Midbrain (tissue), 1 donor: Measurements from ENCODE around the gene CHST7.

ENCODE experiments used
- DNase-seq: peaks from one replicate; lab custom pipeline; 2025; lab: John Stamatoyannopoulos, UW

The CHST7 gene

DNA sequence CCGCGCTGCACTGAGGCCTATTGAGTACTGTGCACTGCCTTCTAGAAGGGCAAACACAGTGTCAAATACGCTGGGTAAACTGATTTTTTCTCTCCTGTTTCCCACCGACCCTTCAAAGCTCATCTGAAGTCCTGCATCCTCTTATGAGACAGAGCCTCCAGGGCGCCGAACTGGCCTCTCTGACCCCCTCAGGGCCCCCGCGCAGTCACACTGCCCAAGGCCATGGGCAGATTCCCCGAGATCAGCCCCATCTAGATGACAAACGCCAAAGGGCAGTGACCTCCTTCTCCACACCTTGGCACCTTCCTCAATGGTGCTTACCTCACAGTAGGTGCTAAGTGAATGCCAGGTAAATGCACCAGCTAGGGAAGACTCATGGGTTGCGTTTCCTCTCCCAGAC lies 34.4 kb downstream of the CHST7 start:
- no peak for DNase-seq

DNA sequence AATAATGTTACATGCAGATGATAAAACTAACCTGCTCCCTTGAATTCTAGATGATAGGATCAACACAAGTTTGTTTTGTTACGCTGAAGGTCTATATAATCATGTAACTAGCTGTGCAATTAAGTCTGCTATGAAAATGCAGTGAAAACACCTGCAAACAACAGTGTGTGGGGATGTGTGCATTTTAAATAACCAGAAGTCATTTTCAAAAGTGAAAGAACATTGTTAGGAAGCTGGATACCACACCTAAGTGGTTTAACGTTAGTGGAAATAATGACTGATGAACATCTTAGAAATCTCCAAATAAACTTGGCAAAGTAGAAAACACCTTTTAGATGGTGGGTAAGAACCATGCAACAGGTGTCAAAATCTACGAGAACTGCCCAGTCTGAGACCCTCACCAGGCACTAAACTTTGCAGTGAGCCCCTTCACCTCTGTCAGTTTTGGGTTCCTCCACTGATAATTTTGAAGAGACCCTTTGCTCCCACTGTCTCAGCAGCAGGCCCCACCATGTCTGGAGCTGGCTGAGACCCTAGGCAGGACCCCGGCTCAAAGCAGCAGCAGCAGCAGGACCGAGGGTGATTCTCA lies 36.6 kb downstream of the CHST7 start:
- no peak for DNase-seq

DNA sequence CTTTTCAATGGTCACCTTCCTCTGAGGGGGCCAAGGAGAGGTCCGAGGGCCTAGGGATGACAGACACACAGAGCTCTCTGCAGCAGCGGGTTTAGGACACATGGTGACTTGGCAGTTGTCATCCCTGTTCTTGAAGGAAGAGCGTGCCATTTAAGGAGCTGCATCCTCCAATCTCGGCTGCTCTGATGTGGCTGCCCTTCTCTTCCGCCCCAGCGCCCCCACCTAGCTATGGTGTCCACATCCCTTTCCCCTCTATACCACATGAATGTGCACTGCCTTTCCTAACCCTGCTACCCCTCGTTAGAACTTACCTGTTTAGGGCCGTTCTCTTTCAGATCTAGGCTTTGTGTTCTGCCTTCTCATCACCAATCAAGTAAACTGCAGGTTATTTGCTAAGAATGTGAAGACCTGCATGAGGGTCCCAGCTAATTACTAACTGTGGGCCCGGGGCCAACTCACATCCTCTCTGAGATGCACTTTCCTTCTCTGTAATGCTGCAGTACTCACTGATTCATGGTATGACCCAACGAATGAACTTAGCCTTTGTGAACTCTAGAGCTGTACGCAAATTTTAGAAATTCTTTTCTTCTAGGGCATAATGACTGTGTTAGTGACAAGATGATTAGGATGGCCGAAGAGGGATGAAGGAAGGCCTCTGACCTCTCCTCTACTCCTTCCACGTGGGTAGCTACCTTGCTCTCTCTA lies 38.2 kb downstream of the CHST7 start:
- DNase-seq = no peak

DNA sequence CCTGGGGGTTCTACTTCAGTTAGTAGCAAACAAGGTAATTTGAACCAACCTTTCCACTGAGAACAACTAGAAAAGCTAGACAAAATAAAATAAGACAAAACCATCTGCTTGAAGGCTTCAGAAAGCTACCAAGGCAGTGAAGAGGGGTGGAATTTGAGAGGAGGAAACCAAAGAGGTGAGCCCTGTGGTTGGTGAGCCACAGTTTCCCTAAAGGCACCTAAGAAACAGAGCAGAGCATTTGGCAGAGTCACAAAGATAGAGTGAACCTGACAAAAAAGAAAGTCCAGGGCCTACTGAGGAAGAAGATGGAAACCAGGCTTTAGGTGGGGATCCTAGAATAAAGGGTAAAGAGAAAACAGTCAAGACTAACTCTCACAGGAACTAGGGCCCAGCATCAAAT lies 44.3 kb downstream of the CHST7 start:
- no peak for DNase-seq

DNA sequence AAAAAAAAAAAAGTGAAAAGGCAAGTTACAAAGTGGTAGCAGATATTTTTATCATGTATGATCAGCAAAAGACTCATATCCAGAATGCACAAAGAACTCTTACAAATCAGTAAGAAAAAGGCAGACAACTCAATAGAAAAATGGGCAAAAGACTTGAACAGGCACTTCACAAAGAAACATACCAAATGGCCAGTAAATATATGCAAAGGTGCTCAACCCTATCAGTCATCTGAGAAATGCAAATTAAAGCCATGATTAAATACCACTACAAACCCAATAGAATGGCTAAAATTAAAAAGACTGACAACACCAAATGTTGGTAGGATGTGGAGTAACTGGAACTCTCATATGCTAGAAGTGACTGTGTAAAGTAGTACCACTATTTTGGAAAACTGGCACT lies 45.4 kb downstream of the CHST7 start:
- DNase-seq = no peak

DNA sequence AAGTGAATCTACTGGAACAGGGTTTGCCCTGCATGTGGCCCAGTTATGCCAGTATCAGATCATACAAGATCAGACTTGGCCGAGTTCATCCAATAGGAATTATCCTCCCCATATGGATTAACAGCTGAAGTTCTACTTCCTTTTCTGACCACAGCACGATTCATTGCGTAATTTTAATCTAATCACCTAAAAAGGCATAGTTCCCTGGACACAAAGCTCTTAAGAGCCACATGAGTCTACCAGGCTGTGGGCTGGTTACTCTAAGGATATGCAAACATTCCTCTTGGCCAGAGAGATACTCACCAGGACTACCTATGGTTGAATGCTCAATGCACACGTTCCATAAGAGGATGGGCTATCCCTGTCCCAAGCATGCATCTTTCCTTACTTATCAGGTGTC lies 46.9 kb downstream of the CHST7 start:
- DNase-seq = no peak

DNA sequence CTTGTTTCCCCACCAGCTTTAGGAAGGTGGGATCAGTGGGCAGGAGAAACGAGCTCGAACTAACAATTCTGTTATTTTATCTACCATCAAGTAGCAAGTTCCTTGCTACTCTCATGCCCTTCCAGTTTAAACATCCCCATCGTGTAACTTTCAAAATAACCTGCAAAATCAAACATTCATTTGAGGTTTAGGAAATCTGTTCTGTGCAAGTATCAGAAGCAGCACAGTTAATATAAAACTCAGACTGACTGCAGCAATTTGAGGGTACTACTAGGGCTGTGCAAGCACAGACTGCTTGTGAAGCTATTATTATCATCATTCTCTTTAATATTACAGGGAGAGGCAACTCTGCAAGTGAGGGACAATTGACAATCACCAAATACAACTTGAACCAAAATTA lies 48.0 kb downstream of the CHST7 start:
- no peak for DNase-seq

DNA sequence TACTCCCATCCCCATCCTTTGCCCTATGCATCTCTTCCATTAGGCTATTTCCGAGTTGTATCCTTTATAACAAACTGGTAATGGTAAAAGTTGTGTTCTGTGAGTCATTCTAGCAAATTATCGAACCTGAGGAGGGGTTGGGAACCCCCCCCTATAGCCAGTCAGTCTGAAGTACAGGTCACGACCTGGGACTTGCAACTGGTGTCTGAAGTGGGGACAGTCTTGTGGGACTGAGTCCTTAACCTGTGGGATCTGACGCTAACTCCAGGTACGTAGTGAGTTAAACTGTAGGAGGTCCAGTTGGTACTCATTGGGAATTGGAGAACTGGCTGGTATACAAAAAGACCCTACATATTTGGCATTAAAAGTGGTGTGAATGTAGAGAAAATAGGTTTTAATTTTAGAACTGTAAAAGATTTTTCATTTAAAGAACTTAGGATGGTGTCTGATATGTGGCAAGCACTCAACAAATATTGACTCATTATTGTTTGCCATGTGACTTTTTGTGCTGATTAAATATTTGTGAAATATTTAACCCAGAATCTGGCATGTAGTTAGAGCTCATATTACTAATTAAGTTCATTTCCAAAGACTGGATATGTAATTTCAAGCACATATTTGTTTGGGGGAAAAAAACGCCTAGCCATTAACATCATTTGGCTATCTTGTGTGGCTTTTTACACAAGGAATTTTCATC lies 50.7 kb downstream of the CHST7 start:
- DNase-seq = no peak

DNA sequence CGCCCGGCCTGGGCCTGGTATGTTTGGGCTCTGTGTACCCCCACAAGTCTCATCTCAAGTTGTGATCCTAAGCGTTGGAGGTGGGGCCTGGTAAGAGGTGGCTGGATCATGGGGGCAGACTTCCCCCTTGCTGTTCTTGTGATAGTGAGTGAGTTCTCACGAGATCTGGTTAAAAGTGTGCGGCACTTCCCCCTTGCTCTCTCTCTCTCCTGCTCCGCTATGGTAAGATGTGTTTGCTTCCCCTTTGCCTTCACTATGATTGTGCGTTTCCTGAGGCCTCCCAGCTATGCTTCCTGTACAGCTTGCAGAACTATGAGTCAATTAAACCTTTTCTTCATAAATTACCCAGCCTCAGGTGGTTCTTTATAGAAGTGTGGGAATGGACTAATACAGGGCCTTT lies 53.0 kb downstream of the CHST7 start:
- DNase-seq = no peak

DNA sequence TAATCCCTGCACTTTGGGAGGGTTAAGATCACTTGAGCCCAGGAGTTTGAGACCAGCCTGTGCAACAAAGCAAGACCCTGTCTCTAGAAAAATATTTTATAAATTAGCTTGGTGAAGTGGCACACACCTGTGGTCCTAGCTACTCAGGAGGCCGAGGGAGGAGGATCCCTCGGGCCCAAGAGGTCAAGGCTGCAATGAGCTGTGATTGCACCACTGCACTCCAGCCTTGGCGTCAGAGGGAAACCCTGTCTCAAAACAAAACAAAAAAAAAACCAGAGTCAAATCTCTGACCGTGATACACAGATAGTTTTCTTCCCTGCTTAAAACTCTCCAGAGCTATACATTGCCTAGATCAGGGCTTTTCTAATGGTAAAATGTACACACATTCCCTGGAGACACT lies 53.5 kb downstream of the CHST7 start:
- no peak for DNase-seq

DNA sequence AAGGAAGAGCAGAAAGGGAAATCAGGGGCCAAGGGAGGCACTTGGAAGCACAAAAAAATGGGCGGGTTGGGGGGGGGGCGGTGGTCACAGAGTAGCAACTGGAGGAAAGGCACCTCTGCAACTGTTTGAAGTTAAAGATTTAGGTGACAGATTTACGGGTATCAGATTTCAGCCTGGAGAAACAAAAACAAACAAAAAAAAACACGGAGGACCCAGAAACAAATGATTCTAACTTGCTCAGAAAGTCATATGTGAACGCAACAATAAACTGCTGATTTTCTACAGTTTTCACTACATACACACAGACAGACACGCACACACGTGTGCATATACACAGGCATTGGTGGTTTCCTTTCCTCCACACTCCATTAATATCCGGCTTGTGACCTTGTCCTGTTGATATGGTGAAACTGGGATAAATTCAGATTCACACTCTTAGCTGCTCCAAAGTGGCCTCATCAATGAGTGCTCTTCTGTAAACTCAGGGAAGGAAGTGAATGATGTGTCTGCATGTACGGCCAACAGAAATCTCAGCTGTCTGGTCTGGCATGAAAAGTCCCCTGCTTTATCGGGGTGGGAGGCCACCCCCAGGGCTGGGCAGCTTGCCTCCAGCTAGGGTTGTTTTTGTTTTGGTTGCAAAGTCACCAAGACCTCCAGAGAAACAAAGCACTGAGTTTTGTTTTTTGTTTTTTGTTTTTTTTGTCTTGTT lies 54.3 kb downstream of the CHST7 start:
- DNase-seq = no peak

DNA sequence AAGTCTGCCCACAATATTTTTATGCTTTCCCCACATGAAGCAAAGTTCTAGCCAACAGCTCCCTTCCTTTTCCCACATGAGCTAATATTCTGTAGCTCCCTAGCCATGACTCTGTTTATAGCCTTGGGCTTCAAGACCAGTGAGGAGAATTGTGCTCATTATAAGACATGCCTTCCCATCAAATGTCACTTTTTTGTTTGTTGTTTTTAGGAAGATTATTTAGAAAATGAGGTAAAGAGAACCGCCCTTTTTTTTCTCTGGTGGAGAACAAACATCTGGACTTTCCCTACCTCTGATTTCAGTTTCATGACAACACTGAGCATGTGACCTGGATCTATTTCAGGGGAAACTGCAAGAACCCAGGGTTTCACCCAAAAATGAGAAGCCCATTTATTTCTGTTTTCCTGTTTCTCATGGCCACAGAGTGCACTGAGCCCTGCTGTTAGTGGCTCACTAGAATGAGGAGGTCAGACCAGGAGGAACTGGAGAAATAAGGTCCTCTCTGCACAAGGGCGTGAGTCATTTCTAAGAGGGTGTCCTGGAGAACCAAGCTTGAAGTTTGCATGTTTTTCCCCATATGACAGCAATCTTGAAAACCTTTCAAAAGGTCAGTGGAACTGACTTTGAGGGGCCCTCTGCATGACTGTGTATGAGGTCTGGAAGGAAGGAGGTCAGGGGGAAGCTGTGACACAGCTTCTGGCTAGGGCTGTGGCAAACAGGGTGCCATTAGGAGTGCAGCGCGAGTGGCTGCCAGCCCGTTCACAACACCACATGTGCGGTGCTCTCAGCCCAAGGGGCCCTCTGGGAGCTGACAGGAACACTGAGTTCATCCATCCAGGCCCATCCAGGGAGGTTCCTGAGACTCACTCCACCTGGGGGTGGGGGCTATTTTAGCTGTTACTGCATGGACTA lies 55.2 kb downstream of the CHST7 start:
- no peak for DNase-seq

DNA sequence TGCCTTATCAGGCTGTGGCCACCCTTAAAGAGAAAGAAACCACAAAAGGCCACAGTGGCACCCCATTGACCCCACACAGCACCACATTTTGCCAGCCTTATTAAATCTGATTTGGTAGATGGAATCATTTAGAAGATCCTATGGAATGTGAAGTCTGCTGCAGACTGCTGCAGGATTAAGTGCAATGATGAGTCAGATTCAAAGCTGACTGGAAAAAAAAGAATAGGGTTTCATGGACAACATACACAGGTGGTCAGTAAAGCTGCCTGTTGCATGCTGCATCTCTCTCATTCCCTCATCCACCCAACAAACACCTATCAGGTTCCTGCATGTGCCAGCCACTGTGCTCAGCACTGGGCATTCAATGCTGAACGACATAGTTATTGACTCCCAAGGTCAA lies 56.6 kb downstream of the CHST7 start:
- DNase-seq = no peak

DNA sequence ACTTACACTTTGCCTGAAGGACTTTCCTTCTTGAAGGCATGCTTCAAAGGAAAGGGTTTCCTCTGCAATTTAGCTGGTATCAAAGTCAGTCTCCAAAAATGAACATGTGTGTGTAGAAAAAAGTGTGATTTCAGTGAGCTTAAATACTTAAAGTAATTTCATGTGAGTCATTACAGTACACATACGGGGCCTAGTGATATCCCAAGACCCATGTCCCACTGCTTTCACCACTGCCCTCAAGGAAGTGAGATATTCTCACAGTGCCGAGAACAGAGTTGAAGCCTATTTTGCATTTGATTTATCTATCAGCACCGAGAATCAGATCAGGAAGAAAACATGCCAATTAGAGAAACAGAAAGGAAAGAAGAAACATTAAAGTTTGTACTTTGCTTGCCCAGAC lies 61.0 kb downstream of the CHST7 start:
- DNase-seq = no peak

DNA sequence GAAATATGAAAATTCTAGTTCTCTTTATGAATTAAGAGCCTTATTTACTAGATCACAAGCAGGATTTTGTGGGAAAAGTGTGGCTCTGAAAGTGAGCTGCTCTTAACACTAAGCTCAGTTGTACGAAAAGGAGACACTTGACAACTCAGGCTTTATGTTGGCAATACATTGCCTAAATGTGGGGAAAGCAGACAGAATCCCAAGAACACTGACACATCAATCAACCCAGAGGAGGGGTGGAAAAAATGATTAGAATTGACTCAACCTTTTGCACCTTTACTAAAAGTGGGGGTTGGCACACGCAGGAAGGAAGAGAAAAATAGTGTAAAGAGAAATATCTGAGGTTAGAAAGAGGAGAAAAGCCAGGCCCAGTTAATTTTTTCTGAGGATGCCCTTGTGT lies 61.6 kb downstream of the CHST7 start:
- DNase-seq = no peak

DNA sequence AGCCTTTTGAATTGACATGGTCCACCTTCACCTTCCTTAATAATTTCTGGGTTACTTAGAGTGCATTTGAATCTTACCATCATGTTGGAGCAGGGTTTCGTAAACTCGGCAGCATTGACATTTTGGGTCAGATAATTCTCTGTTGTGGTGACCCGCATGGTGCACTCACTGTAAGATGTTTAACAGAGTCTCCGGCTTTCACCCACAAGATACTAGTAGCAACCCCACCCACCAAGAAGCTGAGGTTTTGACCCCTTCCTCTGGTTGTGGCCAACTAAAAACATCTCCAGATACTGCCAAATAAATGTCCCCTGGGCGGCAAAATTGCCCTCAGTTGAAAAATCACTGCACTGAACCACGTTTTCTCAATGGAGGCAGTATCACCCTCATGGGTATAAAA lies 62.7 kb downstream of the CHST7 start:
- no peak for DNase-seq

DNA sequence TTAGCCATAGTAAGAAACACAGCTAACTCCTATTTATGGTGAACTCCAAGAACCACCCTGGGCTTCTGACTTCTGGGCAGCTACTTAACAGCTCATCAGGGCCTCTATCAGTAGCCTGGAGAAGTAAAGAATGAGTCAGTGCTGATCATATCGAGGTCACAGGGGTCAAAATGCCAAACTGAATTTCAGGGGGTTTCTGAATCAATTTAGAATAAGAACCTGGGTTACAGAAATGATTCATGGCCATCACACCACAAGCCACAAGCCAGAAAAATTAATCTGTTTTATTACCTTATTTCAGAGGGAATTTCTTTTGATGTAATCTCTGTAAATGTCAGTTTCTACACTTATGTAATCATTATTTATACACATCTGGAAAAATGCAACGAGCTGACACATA lies 64.4 kb downstream of the CHST7 start:
- DNase-seq = no peak

DNA sequence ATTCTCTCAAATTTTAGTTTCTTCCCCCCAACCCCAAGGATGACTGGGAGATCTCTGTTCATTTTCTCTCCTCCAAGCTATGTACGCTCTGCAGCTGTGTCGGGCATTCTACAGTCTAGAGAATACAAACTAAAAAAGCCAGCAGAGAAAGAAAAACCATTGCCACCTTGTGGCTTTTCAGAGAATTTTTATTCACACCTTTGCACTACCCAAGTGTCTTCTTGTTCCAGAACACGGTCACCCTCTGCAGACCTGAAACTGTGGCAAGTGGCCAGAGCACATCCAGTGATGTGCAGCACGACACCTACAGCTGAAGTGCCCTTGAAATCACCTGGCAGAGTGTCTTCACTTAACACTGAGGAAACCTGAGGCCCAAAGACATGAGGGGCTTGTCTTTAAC lies 68.6 kb downstream of the CHST7 start:
- DNase-seq = peak; percentile 29

DNA sequence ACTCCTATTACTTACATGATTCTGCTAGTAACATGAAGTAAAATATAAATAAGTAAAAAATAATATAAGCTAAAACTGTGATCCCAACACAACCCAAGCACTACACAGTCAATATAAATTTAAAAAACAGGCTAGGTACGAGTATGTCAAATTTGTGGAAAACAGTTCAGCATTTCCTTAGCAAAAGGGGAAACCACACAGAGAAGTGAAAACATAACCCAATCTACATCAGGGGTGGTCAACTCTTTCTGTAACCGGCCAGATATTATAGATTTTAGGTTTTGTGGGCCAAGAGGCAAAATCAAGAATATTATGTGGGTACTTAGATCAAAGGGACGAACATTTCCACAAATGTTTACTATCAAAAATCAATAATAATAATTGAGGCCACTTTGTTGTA lies 70.1 kb downstream of the CHST7 start:
- DNase-seq = no peak

DNA sequence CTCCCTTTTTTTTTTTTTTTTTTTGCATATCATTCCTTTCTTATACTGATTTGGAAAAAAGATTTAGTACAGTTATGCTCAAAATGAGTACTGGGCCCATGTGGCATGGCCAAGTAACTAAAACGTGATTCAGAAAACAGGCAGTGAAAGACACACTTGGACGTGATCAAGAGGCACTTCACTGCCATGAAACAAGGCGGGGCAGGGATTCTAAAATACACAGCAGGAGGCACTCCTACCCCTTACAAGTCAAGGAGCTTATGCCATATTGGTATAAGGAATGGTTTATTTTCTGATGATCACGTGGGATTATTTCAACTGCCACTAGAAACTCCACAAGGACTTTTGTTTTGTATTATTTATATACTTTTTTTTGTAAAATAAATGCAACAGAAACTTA lies 72.0 kb downstream of the CHST7 start:
- no peak for DNase-seq

DNA sequence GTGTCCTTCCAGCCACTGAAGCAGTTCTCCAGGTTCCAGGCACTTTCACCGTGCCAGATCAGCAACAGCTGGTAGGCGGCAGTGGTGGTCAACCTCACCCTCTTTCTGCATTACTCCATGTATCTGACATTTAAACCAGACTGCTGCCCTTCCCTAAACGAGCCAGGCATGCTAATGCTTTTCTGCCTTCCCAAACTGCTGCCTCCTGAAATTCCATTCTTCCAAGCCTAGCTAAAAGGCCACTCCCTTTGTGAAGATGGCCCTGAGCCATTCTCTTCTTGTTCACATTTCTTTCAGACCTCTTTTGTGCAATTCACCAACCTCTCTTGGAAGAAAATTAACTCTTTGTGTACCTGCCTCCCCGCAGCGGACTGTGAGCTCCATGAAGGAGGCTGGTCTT lies 73.7 kb downstream of the CHST7 start:
- DNase-seq = no peak
